Measurements from ENCODE around the gene HAGH. TPM values are rescaled to one million over a fixed set of nuclear protein-coding genes. Genes with fewer than 3 reads are reported as not detected.

The HAGH gene
- total RNA-seq (2022; extraction: Qiagen RNA extraction) = 58.3 to 76.8 TPM (median 69.0 TPM) in 5 replicates

GRCh38 chr16:1826691-1827573 lies at the start of gene HAGH, which contains the start of gene FAHD1:
HAGH (minus strand) TSS chr16:1826825; CDS start chr16:1826787, 38 bp downstream.
FAHD1 (plus strand) TSS chr16:1827206; CDS start chr16:1827239, 33 bp downstream.

GRCh38 chr16:1871974-1872635 lies 45.5 kb upstream of the HAGH start, which contains the start of gene MEIOB:
MEIOB (minus strand) TSS chr16:1872164; CDS start chr16:1868175, 3,989 bp downstream.

GRCh38 chr16:1793578-1794220 lies 32.9 kb downstream of the HAGH start, which contains the start of gene IGFALS:
IGFALS (minus strand) TSS chr16:1793705; CDS start chr16:1793652, 53 bp downstream.

GRCh38 chr16:1782408-1783264 lies 44.0 kb downstream of the HAGH start, which contains the start of the genes NUBP2 and SPSB3:
NUBP2 (plus strand) TSS chr16:1782960; CDS start chr16:1783021, 61 bp downstream.
SPSB3 (minus strand) TSS chr16:1782571; CDS start chr16:1781483, 1,088 bp downstream.

GRCh38 chr16:1772908-1773702 lies 53.5 kb downstream of the HAGH start, which contains the start of gene MRPS34:
MRPS34 (minus strand) TSS chr16:1773134; CDS start chr16:1773119, 15 bp downstream.

GRCh38 chr16:1772362-1772907 lies 54.2 kb downstream of the HAGH start, which contains the start of gene EME2:
EME2 (plus strand) TSS chr16:1772810; CDS start chr16:1773228, 418 bp downstream.

GRCh38 chr16:1771188-1771863 lies 55.3 kb downstream of the HAGH start, which contains the start of gene NME3:
NME3 (minus strand) TSS chr16:1771543; CDS start chr16:1771534, 9 bp downstream.

Other genes starting within 250 kb of the HAGH start
- gene IFT140, start 214.8 kb downstream of the HAGH start, total RNA-seq (2022; extraction: Qiagen RNA extraction) = 7.8 to 9.4 TPM (median 9.2 TPM) in 5 replicates
- gene CRAMP1, start 214.5 kb downstream of the HAGH start, total RNA-seq (2022; extraction: Qiagen RNA extraction) = 11.3 to 18.8 TPM (median 17.0 TPM) in 5 replicates
- 164 to 217 TPM (median 172 TPM) in 5 replicates for gene JPT2, start 148.5 kb downstream of the HAGH start, total RNA-seq (2022; extraction: Qiagen RNA extraction)
- gene MAPK8IP3, start 120.6 kb downstream of the HAGH start, total RNA-seq (2022; extraction: Qiagen RNA extraction) = 34.2 to 66.6 TPM (median 61.2 TPM) in 5 replicates
- 28.9 to 70.0 TPM (median 65.7 TPM) in 5 replicates for gene NME3, start 55.3 kb downstream of the HAGH start, total RNA-seq (2022; extraction: Qiagen RNA extraction)
- gene EME2, start 54.0 kb downstream of the HAGH start, total RNA-seq (2022; extraction: Qiagen RNA extraction) = 5.2 to 12.2 TPM (median 10.1 TPM) in 5 replicates
- gene MRPS34, start 53.7 kb downstream of the HAGH start, total RNA-seq (2022; extraction: Qiagen RNA extraction) = 153 to 277 TPM (median 252 TPM) in 5 replicates
- 15.2 to 28.8 TPM (median 25.6 TPM) in 5 replicates for gene SPSB3, start 44.3 kb downstream of the HAGH start, total RNA-seq (2022; extraction: Qiagen RNA extraction)
- 57.1 to 94.6 TPM (median 90.2 TPM) in 5 replicates for gene NUBP2, start 43.9 kb downstream of the HAGH start, total RNA-seq (2022; extraction: Qiagen RNA extraction)
- 0.04 to 0.13 TPM (median 0.08 TPM) in 3 of 5 replicates, not detected in the others for gene IGFALS, start 33.1 kb downstream of the HAGH start, total RNA-seq (2022; extraction: Qiagen RNA extraction)
- 47.7 to 53.9 TPM (median 52.3 TPM) in 5 replicates for gene FAHD1, start 381 bp upstream of the HAGH start, total RNA-seq (2022; extraction: Qiagen RNA extraction)
- 1.7 to 2.3 TPM (median 1.9 TPM) in 5 replicates for gene MEIOB, start 45.3 kb upstream of the HAGH start, total RNA-seq (2022; extraction: Qiagen RNA extraction)
- gene HS3ST6, start 91.6 kb upstream of the HAGH start, total RNA-seq (2022; extraction: Qiagen RNA extraction) = 1.6 to 3.9 TPM (median 3.0 TPM) in 5 replicates
- 25.7 to 36.5 TPM (median 34.4 TPM) in 5 replicates for gene MSRB1, start 116.4 kb upstream of the HAGH start, total RNA-seq (2022; extraction: Qiagen RNA extraction)
- gene RPL3L, start 127.9 kb upstream of the HAGH start, total RNA-seq (2022; extraction: Qiagen RNA extraction) = not detected in 5 replicates
- gene NDUFB10, start 132.7 kb upstream of the HAGH start, total RNA-seq (2022; extraction: Qiagen RNA extraction) = 230 to 308 TPM (median 254 TPM) in 5 replicates
- gene RPS2, start 138.0 kb upstream of the HAGH start, total RNA-seq (2022; extraction: Qiagen RNA extraction) = 3,823 to 5,639 TPM (median 5,518 TPM) in 5 replicates
- 0.10 TPM in 1 of 5 replicates, not detected in the others for gene RNF151, start 140.0 kb upstream of the HAGH start, total RNA-seq (2022; extraction: Qiagen RNA extraction)
- 32.8 to 46.2 TPM (median 39.0 TPM) in 5 replicates for gene TBL3, start 145.2 kb upstream of the HAGH start, total RNA-seq (2022; extraction: Qiagen RNA extraction)
- 0.09 to 0.52 TPM (median 0.21 TPM) in 5 replicates for gene NOXO1, start 154.6 kb upstream of the HAGH start, total RNA-seq (2022; extraction: Qiagen RNA extraction)
- gene GFER, start 157.4 kb upstream of the HAGH start, total RNA-seq (2022; extraction: Qiagen RNA extraction) = 21.3 to 45.6 TPM (median 42.0 TPM) in 5 replicates
- gene SYNGR3, start 163.1 kb upstream of the HAGH start, total RNA-seq (2022; extraction: Qiagen RNA extraction) = 5.5 to 9.7 TPM (median 8.2 TPM) in 5 replicates
- 45.4 to 65.2 TPM (median 62.1 TPM) in 5 replicates for gene ZNF598, start 183.0 kb upstream of the HAGH start, total RNA-seq (2022; extraction: Qiagen RNA extraction)
- gene NPW, start 193.0 kb upstream of the HAGH start, total RNA-seq (2022; extraction: Qiagen RNA extraction) = 0.87 to 1.3 TPM (median 1.1 TPM) in 5 replicates
- 43.6 to 63.6 TPM (median 62.0 TPM) in 5 replicates for gene NHERF2, start 200.1 kb upstream of the HAGH start, total RNA-seq (2022; extraction: Qiagen RNA extraction)
- 37.5 to 51.5 TPM (median 47.5 TPM) in 5 replicates for gene NTHL1, start 221.0 kb upstream of the HAGH start, total RNA-seq (2022; extraction: Qiagen RNA extraction)
- 26.6 to 43.3 TPM (median 38.2 TPM) in 5 replicates for gene TSC2, start 221.2 kb upstream of the HAGH start, total RNA-seq (2022; extraction: Qiagen RNA extraction)